NCI-H1092 treated with DMSO at 0.1 percent for 48 hours (cell line): ENCODE measurements around the gene BMI1.

ENCODE experiments used
- DNase-seq: peaks from one replicate; lab custom pipeline; 2025; lab: John Stamatoyannopoulos, UW

BMI1 gene

DNA sequence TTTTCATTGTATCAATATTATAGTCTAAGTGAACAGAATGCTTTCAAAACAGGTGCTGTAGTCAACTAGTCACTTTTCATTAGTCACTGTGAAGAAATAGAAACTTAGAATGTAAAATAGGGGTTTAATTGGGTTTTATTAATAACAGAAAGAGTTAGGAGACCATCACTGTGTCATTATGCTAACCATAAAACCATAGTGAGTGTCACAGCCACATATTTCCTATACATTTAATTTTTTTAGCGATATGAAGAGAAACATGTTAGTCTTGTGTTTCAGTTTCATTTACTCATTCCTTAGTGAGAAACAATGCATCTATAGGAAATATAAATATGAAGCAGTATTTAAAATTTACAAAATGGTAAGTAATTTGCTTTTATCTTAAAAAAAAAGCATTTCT, 46.6 kb downstream of the BMI1 start:
- no peak for DNase-seq

DNA sequence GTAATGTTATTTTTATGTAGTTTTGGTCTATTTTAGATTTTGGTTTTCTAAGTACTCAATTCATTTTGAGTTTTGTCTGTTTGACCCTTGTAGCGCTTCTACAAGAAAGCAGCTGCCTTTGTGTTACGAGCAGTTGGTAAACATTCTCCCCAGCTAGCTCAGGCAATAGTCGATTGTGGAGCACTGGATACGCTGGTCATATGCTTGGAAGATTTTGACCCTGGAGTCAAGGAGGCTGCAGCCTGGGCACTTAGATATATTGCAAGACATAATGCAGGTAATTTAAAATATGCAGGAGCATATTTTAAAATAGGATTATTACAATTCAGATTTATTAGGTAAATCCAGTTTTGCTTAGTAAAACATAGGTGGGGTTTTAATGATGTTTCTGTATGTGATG, 47.5 kb downstream of the BMI1 start:
- DNase-seq, result no peak

DNA sequence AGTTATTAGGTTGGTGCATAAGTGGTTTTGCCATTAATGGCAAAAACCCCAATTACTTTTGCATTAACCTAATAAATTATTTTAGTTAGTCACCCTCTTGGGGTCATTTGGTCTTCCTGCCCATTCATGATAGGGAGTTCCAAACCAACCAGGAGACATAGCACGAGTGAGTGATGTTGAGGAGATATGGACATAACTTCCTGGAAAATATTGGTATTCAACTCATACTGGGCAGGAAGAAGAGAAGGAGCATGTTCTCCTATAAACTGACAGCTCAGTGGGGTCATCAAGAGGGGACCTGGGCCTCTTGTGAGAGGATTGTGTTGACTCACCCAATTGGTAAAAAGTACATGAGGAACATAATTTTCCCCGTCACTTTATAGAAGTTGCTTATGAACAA, 48.1 kb downstream of the BMI1 start:
- DNase-seq, result no peak

DNA sequence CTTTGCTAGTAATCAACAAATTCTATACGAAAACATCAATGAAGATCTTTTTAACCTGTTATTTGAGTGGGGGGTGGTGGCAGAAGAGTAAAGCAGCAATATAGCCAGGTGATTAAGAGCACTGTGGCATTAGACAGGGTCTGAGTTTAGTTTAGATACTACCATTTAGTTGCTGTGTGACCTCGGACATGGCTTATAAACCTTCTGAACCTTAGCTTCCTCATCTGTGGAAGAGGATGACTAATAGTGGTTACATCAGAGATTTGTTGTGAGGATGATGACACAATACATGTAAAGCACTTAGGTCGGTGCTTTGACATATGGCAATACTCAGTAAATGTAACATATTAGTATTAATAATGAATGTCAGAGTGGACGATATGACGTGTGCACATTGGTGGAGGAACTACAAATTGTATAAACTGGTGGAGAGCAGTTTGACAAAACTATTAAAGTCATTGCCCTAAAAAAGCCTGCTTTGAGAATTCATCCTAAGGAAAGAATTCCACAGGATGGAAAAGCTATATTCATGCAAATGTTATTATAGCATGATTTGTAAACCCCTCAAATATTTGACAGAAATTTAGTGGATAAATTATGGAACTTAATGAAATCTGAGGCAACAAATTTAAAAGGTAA, 48.7 kb downstream of the BMI1 start:
- DNase-seq, result no peak

- DNase-seq, result no peak
Measured at GRCh38 chr10:22370320-22370719, 49.4 kb downstream of the BMI1 start.

DNA sequence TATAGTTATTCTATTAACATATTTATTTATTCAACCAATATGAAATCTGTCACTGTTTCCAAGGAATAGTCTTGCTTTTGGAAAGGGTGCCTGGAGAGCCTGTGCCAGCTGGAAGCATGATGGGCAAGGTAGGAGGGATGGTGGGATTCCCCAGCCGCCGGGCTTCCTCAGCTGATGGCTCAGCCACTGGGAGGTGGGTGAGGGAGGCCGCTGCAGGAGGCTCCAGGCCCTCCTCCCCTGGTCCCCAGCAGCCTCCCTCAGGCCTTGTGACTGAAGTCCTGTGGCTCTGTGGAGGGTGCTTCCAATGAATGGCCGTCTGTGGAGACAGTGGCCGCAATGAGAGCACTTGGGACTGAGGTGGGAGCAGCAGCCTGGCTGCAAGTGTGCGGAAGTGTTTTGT, 51.4 kb downstream of the BMI1 start:
- no peak for DNase-seq

DNA sequence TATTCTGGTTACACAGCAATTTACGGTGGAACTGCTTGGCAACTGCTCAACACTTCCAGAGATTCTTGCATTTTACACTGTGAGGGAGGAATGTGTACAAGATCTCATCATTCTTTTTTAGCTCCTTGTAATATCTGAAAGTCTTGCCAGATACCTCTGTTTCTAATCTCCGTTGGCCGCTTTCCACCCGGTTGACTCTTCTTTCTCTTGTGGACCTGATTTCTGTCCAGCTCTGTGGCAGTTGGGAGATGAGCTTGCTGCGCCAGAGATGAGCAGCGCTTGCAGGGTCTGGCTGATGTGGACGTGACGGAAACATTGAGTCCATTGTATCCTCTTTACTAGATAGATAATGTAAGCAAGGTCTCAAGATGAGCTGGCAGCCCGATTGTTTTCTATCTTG, 52.0 kb downstream of the BMI1 start:
- DNase-seq, result no peak

GRCh38 chr10:22374489-22375126, 53.7 kb downstream of the BMI1 start:
- no peak for DNase-seq

DNA sequence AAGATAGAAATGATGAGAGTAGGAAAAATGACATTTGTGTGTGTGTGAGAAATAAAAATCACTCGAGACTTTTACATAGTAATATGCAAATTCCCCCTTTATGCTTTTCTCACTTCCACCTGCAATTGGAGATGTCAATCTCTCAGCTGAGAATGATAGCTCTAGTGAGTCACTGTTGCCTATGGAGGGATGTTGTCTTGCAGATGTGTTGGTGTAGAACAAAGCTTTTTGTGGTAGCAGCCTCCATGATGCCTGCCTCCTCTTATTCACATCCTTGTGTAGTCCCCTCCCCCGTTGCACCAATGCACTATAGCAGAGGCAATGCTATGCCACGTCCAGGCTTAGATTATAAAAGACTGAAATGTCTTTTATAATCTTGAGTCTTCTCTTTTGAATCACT, 58.2 kb downstream of the BMI1 start:
- DNase-seq, result no peak
